ENCODE measurements around the gene TSPO2. TPM values are rescaled to one million over a fixed set of nuclear protein-coding genes. Genes with fewer than 3 reads are reported as not detected.

TSPO2 gene
- total and polyA plus RNA-seq, 2 of the 13 experiments (the other 11 are each of a cell fraction or from before 2014, with no cell fraction given) = 0.55 TPM; not detected in 1

GRCh38 chr6:41055149-41055548, 12.9 kb downstream of the TSPO2 start (continued):
- TF ChIP-seq ELF4 (CRISPR knock-in tag; IDR thresholded peaks at IDR 0.05; ENCODE audit: borderline replicate concordance) = peak; percentile 52; the same call in 1 of the 2 replicates
- TF ChIP-seq GZF1 (CRISPR knock-in tag; IDR thresholded peaks at IDR 0.05) = no peak
- TF ChIP-seq ZSCAN25 (CRISPR knock-in tag; IDR thresholded peaks at IDR 0.05) = 0 out of 2 replicates have a peak, but pooled peaks have one; percentile 51
- no peak for TF ChIP-seq PLRG1 (conservative IDR thresholded peaks at IDR 0.05)
- no peak for TF ChIP-seq SOX6 (IDR thresholded peaks at IDR 0.05)
- peak; percentile 51 for TF ChIP-seq SOX6 (CRISPR knock-in tag; IDR thresholded peaks at IDR 0.05)
- peak; percentile 39; the same call in 1 of the 2 replicates for TF ChIP-seq ZBTB33 (CRISPR knock-in tag; IDR thresholded peaks at IDR 0.05)
- TF ChIP-seq ZNF549 (CRISPR knock-in tag; IDR thresholded peaks at IDR 0.05) = no peak
- TF ChIP-seq ZNF296 (CRISPR knock-in tag; conservative IDR thresholded peaks at IDR 0.05) = no peak
- TF ChIP-seq IKZF5 (CRISPR knock-in tag; IDR thresholded peaks at IDR 0.05) = peak; percentile 37; the same call in 1 of the 2 replicates
- peak; percentile 27; the same call in 1 of the 2 replicates for TF ChIP-seq ZNF331 (CRISPR knock-in tag; IDR thresholded peaks at IDR 0.05)
- peak; percentile 56; the same call in 1 of the 2 replicates for TF ChIP-seq MIER3 (CRISPR knock-in tag; IDR thresholded peaks at IDR 0.05; ENCODE audit: borderline replicate concordance)
- TF ChIP-seq IRF2 (CRISPR knock-in tag; IDR thresholded peaks at IDR 0.05) = 0 out of 2 replicates have a peak, but pooled peaks have one; percentile 36
- TF ChIP-seq BCL6 (CRISPR knock-in tag; IDR thresholded peaks at IDR 0.05) = peak; percentile 50
- TF ChIP-seq POLR2A (IDR thresholded peaks at IDR 0.05; ENCODE audit: insufficient read depth in 1 of 2, low read depth in 2 of 2, low read length in 2 of 2) = no peak
- TF ChIP-seq GATAD2A (CRISPR knock-in tag; IDR thresholded peaks at IDR 0.05) = peak; percentile 69
- TF ChIP-seq FOXP1 (IDR thresholded peaks at IDR 0.05) = no peak
- peak; percentile 69 for TF ChIP-seq FOXP1 (CRISPR knock-in tag; IDR thresholded peaks at IDR 0.05)
- TF ChIP-seq MATR3 (CRISPR knock-in tag; IDR thresholded peaks at IDR 0.05) = no peak
- TF ChIP-seq MAF1 (CRISPR knock-in tag; IDR thresholded peaks at IDR 0.05; ENCODE audit: borderline replicate concordance) = no peak
- no peak for TF ChIP-seq NFE2 (CRISPR knock-in tag; IDR thresholded peaks at IDR 0.05)
- no peak for TF ChIP-seq TBP (CRISPR knock-in tag; IDR thresholded peaks at IDR 0.05)
- TF ChIP-seq TFAP4 (IDR thresholded peaks at IDR 0.05; ENCODE audit: borderline replicate concordance, low read depth) = peak; percentile 97
- TF ChIP-seq SP4 (CRISPR knock-in tag; IDR thresholded peaks at IDR 0.05) = 0 out of 2 replicates have a peak, but pooled peaks have one; percentile 12
- peak; percentile 57; the same call in 1 of the 2 replicates for TF ChIP-seq FOXO1 (CRISPR knock-in tag; IDR thresholded peaks at IDR 0.05)
- no peak for TF ChIP-seq NFIB (CRISPR knock-in tag; IDR thresholded peaks at IDR 0.05; ENCODE audit: borderline replicate concordance)
- 0 out of 2 replicates have a peak, but pooled peaks have one; percentile 34 for TF ChIP-seq HDAC2 (CRISPR knock-in tag; IDR thresholded peaks at IDR 0.05)
- no peak for TF ChIP-seq STAT5B (CRISPR knock-in tag; IDR thresholded peaks at IDR 0.05)
- no peak for TF ChIP-seq ZNF292 (CRISPR knock-in tag; IDR thresholded peaks at IDR 0.05; ENCODE audit: borderline replicate concordance, low read depth)
- 0 out of 2 replicates have a peak, but pooled peaks have one; percentile 38 for TF ChIP-seq ZNF547 (CRISPR knock-in tag; IDR thresholded peaks at IDR 0.05)

Data from HepG2 (cell line).